Esophagus squamous epithelium (tissue), 4 donors: ENCODE results near the gene NCR1.
"Not testable (repeated sequence)": the region's sequence is repeated elsewhere in the genome, so short reads cannot be mapped to it uniquely, and the experiment has no call there.

Experiments used
- CTCF ChIP-seq, 6 experiments: fragments of 450-650 bp in 4 of 6; fragments of 200-600 bp in 2 of 6; sonication (generic) in 2 of 6; IDR thresholded peaks; one replicate each; pipeline ENCODE4 v1.5.1; 2016 to 2019; ENCODE audit warnings: antibody characterized with exemption in 6 of 6, mild to moderate bottlenecking in 4 of 6, moderate library complexity in 4 of 6
- POLR2A ChIP-seq, 4 donors: fragments of 450-650 bp; IDR thresholded peaks; one replicate each; pipeline ENCODE4 v1.6.1; 2017; ENCODE audit warnings: antibody characterized with exemption in 4 of 4, mild to moderate bottlenecking in 4 of 4, moderate library complexity in 3 of 4

GRCh38 chr19:54907899-54908298, 2.0 kb downstream of the NCR1 start:
- TF ChIP-seq CTCF, POLR2A (IDR thresholded peaks at IDR 0.05): not testable (repeated sequence)
